Upper lobe of left lung (tissue), 4 donors: ENCODE data around the gene ADAR.

Source experiments
- EP300 ChIP-seq, 4 donors: sonication (generic); formaldehyde crosslinking; IDR thresholded peaks; one replicate each; pipeline ENCODE4 v1.5.1; 2017; ENCODE audit warnings: antibody characterized with exemption in 4 of 4, control low read depth in 2 of 4
- POLR2A ChIP-seq, 4 donors: fragments of 450-650 bp; IDR thresholded peaks; one replicate each; pipeline ENCODE4 v1.5.1; 2016 to 2017; ENCODE audit warnings: antibody characterized with exemption in 4 of 4, mild to moderate bottlenecking in 2 of 4
- POLR2AphosphoS5 ChIP-seq, 2 donors: sonication (generic); formaldehyde crosslinking; IDR thresholded peaks; one replicate each; pipeline ENCODE4 v1.5.1; 2017; ENCODE audit warnings: antibody characterized with exemption in 2 of 2
- TF ChIP-seq, protein P1 (sequence below), 6 experiments: fragments of 450-650 bp in 4 of 6; fragments of 200-600 bp in 2 of 6; sonication (generic) in 2 of 6; IDR thresholded peaks; one replicate each; pipeline ENCODE4 v1.5.1; 2016 to 2019; ENCODE audit warnings: antibody characterized with exemption in 6 of 6

DNA sequence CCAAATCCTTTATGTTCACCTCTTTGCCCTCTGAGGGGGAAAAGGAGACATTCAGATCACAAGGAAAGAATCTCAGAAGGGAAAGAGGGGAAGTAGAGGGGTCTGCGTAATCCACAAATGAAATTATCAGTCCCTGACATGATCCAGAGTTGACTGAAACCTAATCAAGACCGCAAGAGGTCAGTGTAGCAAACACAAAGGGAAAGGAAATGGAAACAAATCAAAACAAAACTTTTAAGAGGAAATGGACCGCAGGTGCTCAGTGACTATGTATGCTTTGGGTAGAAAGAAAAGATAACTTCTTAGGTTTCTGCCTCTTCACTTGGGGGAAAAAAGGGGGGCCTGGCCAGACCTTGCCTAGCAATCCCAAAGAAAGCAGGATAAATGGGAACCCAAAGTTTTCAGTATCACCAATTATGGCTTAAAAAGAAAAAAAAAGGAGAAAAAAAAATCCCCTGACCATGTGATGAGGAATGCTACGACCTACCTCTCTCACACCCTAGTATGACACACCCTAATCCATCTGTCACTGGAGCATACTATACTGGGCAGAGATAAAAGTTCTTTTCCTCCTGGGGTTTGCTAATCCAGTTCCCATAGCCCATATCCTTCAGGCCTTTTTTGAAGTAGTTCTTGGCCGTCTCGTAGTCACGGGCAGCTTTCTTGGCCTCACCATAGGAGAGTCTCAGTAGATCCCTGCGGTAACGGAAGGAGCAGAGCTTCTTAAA, 23.6 kb downstream of the ADAR start:
- TF ChIP-seq POLR2A (IDR thresholded peaks at IDR 0.05) (no peak), POLR2AphosphoS5 (IDR thresholded peaks at IDR 0.05) (no peak), EP300 (IDR thresholded peaks at IDR 0.05) (no peak)
- TF ChIP-seq, protein P1, sequence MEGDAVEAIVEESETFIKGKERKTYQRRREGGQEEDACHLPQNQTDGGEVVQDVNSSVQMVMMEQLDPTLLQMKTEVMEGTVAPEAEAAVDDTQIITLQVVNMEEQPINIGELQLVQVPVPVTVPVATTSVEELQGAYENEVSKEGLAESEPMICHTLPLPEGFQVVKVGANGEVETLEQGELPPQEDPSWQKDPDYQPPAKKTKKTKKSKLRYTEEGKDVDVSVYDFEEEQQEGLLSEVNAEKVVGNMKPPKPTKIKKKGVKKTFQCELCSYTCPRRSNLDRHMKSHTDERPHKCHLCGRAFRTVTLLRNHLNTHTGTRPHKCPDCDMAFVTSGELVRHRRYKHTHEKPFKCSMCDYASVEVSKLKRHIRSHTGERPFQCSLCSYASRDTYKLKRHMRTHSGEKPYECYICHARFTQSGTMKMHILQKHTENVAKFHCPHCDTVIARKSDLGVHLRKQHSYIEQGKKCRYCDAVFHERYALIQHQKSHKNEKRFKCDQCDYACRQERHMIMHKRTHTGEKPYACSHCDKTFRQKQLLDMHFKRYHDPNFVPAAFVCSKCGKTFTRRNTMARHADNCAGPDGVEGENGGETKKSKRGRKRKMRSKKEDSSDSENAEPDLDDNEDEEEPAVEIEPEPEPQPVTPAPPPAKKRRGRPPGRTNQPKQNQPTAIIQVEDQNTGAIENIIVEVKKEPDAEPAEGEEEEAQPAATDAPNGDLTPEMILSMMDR (IDR thresholded peaks at IDR 0.05): no peak
